ENCODE results near the gene SF3B2. TPM values are rescaled to one million over a fixed set of nuclear protein-coding genes. Genes with fewer than 3 reads are reported as not detected.

Gene SF3B2
- total and polyA plus RNA-seq, 5 donors: 62.1 to 97.7 (median 89.0) TPM

DNA sequence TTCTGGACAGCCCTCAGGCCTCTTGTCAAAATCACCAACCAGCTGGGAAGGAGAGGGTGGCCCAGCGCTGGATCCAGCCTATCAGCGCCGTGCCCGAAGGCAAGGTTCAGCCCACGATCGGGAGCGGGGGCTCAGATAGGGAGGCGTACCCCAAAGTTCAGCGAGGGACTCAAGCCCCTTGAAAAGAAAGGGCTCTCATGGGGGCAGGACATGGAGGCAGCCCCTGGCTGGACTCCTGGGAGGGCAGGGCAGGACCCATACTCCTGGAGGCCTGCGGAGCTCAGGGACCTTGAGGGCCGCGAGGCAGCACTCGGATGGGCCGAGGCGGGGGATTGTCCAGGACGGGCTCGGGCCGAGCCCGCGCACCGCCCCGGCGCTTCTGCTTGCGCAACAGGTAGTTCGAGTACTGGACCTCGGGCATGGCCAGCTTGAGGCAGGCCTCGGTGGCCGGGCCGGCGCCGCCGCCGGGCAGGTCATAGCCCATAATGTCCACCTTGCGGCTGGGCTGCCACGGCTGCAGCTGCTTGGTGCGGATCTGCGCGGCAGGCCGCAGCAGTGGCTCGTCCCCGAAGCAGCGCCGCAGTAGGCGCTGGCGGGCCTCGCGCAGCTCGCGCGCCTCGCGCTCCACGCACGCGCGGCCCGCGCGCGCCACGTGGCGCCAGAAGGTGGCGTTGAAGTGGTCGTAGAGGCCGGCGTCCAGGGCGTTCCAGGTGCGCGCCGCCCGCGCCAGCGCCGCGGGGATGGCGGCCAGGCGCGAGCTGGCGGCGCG is 9.8 kb upstream of the SF3B2 start:
- H3K4me1 ChIP-seq (ENCODE audit: control insufficient read depth, insufficient read depth, low read length): no peaks in the 10 kb centered on the region
- H3K9me3 ChIP-seq (ENCODE audit: control insufficient read depth, low read length): no peaks in the 10 kb centered on the region
- WGBS: 96% methylated on average over 81 of the region's 81 CpGs
- intact Hi-C loops (cut with DNase I): no loop called here
- no peak overlapping the region for H3K27ac ChIP-seq (ENCODE audit: low read length)
- DNase-seq (no peak), ATAC-seq (no peak)
- no peak overlapping the region for H3K4me3 ChIP-seq (ENCODE audit: low read length)
- no peaks in the 10 kb centered on the region for H3K27me3 ChIP-seq (ENCODE audit: control insufficient read depth, insufficient read depth)

DNA sequence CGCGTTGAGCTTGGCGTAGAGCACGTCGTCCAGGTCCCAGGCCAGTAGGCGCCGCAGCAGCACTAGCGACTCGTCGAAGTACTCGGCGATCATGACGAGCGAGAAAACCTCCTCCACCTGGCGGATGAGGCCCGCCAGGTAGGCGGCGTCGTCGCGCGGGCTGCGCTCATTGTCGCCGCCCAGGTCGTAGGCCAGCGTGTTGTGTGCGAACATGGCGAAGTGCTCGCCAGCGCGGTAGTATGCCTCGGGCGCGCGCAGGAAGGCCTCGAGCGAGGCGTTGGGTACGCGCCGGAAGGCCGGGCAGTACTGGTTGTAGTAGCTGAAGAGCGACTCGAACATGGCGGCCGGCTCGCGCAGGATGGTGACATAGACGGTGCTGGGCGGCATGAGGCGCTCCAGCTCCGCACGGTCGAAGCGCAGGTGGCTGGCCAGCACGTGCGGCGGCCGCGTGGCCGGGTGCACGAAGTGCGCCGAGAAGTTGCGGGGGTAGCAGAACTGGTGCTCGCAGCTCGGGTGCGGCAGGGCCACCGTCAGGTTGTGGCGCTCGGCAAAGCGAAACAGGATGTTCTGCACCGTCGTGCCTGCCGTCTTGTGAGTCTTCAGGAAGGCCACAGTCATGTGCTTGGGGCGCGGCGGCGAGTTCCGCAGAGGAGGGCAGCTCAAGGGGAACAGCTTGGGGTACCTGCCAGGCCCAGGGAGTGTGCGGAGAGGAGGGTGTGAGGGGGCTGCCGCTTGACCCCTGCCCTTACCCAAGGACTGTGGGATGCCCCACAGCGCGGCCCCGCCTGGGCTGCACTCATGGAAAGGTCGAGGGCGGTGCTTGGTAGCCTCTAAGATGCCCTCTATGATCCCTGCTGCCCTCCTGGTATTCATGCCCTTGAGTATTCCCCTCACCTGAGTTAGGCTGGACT is 8.9 kb upstream of the SF3B2 start:
- ATAC-seq (no peak), DNase-seq (no peak)
- H3K27ac ChIP-seq (ENCODE audit: low read length): no peak overlapping the region
- H3K27me3 ChIP-seq (ENCODE audit: control insufficient read depth, insufficient read depth): no peaks in the 10 kb centered on the region
- no peaks in the 10 kb centered on the region for H3K9me3 ChIP-seq (ENCODE audit: control insufficient read depth, low read length)
- intact Hi-C loops (cut with DNase I): no loop called here
- WGBS: 96% methylated on average over 88 of the region's 88 CpGs
- H3K4me3 ChIP-seq (ENCODE audit: low read length): no peak overlapping the region
- no peaks in the 10 kb centered on the region for H3K4me1 ChIP-seq (ENCODE audit: control insufficient read depth, insufficient read depth, low read length)

DNA sequence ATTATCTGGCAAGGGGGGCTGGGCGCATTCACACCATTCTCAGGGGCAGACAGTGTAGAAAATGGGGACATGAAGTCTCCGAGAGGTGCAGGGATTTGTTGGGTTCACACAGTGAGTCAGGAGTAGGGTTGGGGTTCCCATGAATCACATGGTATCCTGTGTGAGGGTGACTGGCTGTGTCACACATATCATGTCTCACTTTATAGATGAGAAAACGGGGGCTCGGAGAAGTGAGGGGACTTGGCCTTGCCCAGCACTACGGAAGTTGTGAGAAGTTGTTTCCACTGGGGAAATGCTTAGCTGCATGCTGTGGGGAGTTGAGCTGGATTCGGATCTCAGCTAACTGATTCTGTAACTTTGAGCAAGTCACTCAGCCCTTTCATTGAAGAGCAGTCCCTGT is 7.4 kb upstream of the SF3B2 start:
- Histone ChIP-seq H3K9me3 (ENCODE audit: control insufficient read depth, low read length) (no peaks in the 10 kb centered on the region), H3K4me3 (ENCODE audit: low read length) (no peak overlapping the region), H3K27me3 (ENCODE audit: control insufficient read depth, insufficient read depth) (no peaks in the 10 kb centered on the region), H3K27ac (ENCODE audit: low read length) (no peak overlapping the region), H3K4me1 (ENCODE audit: control insufficient read depth, insufficient read depth, low read length) (no peaks in the 10 kb centered on the region)
- intact Hi-C loops (cut with DNase I): no loop called here
- WGBS: 64% methylated on average over 6 of the region's 6 CpGs
- DNase-seq: no peak
- ATAC-seq: no peak

DNA sequence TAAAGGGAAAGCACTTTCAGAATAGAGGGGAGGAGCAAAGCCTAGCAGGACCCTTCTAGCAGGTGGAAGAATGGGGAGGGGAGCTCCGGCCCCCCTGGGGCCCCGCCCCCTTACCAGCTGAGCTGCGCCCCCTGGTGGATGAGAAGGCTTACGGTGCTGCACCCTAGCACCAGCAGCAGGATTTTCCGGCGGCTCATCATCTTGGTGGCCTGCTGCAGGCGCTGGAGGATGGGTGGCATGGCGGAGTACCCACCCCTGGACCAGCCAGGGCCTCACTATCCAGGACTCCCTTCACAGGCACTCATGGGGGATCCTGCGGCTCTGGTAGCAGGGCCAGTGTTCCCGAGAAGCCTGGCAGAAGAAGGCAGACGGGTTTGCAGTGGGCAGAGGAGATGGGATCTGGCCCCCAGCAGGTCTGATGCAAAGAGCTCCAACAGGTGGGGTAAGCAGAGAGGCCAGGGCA is 7.0 kb upstream of the SF3B2 start:
- DNase-seq: peak; percentile 74 to 88 (median 87)
- no peaks in the 10 kb centered on the region for H3K9me3 ChIP-seq (ENCODE audit: control insufficient read depth, low read length)
- ATAC-seq: peak; percentile 53 to 64
- intact Hi-C loops (cut with DNase I): no loop called here
- no peak overlapping the region for H3K4me3 ChIP-seq (ENCODE audit: low read length)
- no peak overlapping the region for H3K27ac ChIP-seq (ENCODE audit: low read length)
- H3K27me3 ChIP-seq (ENCODE audit: control insufficient read depth, insufficient read depth): no peaks in the 10 kb centered on the region
- WGBS: 17% methylated on average over 11 of the region's 11 CpGs
- H3K4me1 ChIP-seq (ENCODE audit: control insufficient read depth, insufficient read depth, low read length): no peaks in the 10 kb centered on the region

DNA sequence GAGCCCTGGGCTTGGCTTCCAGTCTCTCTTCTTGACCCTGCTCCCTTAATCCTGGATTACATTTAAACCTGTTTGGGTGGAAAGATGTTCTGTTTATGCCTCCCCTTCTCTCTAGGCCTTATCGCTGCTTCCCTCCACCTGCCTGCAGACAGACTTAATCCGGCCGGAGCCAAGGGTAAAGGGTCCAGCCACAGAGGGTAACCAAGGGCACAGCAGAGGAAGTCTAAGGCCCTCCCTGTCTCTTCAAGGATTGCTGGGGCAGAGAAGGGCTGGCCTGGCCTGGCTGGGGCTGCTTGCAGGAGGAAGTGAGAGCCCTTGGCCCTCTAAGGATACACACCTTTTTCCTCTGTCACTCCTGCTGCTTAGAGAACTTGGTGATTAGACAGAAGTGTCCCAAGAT is 5.3 kb upstream of the SF3B2 start:
- H3K4me1 ChIP-seq (ENCODE audit: control insufficient read depth, insufficient read depth, low read length): peaks cover 3% of the 10 kb centered on the region
- DNase-seq (no peak), ATAC-seq (no peak)
- no peaks in the 10 kb centered on the region for H3K27me3 ChIP-seq (ENCODE audit: control insufficient read depth, insufficient read depth)
- 96% methylated on average over 3 of the region's 3 CpGs for WGBS
- no peak overlapping the region for H3K4me3 ChIP-seq (ENCODE audit: low read length)
- no peaks in the 10 kb centered on the region for H3K9me3 ChIP-seq (ENCODE audit: control insufficient read depth, low read length)
- intact Hi-C loops (cut with DNase I): no loop called here
- H3K27ac ChIP-seq (ENCODE audit: low read length): peak overlapping the region; percentile 45

DNA sequence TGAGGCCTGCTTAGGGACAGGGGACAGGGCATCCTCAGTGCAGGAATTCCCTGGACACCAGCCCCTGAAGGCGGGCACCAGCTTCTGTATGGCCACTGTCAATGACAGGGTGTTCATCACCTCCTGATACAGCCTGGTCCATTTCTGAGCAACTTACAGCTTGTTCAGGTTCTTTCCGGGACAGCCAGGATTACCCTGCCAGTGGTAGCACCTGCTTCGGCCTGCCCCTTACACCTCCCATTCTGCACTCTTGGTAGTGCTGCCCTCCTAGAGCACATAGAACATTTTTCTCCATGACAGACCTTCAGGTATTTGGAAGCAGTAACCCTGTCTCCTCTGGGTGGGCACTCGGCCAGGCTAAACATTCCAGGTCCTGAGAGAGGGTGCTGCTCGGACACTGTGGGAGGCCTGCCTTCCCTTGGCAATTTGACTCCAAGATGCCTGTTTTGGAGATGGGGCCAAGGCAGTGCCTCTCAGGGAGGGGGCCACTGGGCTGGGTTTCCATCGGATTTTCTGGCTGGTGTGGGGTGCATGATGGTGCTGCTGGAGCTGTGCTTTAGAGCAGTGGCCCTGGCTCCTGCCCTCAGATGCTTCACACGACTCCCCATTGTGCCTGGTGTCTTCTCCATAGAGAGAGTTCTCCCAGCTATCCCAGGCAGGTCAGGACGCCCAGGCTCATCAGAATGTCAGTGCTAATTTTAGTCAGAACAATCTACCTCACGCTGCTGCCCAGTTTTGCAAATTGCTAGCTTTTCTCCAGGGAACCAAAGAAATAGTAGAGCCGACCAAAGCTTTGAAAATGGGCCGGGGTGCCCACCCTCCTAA is 4.4 kb upstream of the SF3B2 start:
- DNase-seq: peak in 2 of 3 donors; percentile 66
- H3K4me3 ChIP-seq (ENCODE audit: low read length): no peak overlapping the region
- WGBS: 60% methylated on average over 11 of the region's 11 CpGs
- H3K9me3 ChIP-seq (ENCODE audit: control insufficient read depth, low read length): no peaks in the 10 kb centered on the region
- intact Hi-C loops (cut with DNase I): no loop called here
- peak overlapping the region; percentile 48 for H3K27ac ChIP-seq (ENCODE audit: low read length)
- ATAC-seq: peak in 1 of 2 donors; percentile 25
- H3K27me3 ChIP-seq (ENCODE audit: control insufficient read depth, insufficient read depth): no peaks in the 10 kb centered on the region
- peaks cover 3% of the 10 kb centered on the region for H3K4me1 ChIP-seq (ENCODE audit: control insufficient read depth, insufficient read depth, low read length)

DNA sequence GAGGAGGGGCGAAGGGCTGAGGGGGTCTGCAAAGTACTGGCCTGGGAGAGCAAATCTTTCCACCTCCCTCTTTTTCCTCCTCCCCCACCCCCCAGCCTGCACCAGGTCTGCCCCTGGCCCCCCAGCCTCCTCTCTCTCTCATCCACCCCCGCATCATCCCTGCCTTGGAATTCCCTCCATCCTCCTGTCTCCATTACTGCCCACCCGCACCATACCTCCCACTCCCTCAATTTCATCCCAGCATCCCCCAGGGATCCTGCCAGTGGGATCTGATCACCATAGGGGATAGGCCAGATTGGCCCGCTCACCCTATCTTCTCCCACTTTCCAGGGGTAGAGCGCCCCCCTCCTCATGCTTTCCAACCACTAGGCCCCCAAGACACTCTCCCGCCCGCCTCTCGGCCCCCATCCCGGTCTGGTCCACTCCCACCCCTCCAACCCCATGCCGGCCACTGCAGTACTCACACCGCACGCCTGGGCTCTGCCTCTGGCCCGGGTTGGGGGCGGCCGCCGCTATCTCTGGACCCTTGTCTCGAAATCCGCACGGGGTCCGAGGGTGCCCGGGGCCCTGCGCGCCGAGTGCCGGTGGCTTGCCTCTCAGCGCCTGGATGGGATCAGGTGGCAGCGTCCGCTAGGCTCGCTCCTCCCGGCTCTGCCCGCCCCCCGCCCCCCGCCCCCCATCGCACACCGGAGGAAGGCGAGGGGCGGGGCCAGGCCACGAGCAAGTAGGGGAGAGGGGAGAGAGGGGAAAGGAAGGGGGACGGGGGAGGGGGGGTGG is 3.4 kb upstream of the SF3B2 start, which contains the start of gene GAL3ST3:
TSS of gene GAL3ST3 (minus strand) at position 615 of the 777 bp plus-strand sequence. CDS start 3,746 bp downstream, outside the sequence.
- peak in 1 of 3 donors; percentile 59 for DNase-seq
- WGBS: 8% methylated on average over 39 of the region's 39 CpGs
- intact Hi-C loops (cut with DNase I): no loop called here
- Histone ChIP-seq H3K27ac (ENCODE audit: low read length) (peak within 1 kb of the TSS; percentile 48), H3K4me3 (ENCODE audit: low read length) (peak within 1 kb of the TSS; percentile 47), H3K27me3 (ENCODE audit: control insufficient read depth, insufficient read depth) (no peaks in the 10 kb centered on the region), H3K4me1 (ENCODE audit: control insufficient read depth, insufficient read depth, low read length) (peaks cover 7% of the 10 kb centered on the region), H3K9me3 (ENCODE audit: control insufficient read depth, low read length) (no peaks in the 10 kb centered on the region)
- ATAC-seq: no peak

DNA sequence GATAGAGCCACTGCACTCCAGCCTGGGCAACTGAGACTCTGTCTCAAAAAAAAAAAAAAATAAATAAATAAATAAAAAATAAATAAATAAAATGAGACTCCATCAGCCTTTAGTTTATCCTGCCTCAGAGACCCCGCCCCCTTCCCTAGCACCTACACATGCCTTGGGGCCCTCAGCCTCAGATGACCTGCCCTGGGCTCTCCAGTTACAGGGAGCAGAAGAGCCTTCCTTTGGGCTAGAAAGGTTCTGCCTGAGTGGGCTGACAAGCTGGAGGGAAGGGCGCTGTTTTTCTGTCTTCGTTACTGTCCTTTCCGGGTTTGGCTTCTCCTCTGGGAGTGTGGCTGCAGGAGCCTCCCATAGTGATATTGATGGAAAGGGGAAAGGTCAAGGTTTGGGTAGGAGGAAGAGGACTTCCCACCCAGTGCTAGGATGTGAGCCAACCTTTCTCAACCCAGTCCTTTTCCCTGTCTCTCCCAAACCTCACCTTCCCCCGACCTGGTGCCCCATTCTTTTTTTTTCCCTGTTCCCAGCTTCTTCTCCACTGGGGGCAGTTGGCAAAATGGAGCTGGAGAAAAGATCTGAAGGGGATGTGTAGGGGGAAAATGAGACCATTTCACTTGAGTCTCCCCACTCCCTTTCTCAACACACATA is 1.5 kb upstream of the SF3B2 start:
- DNase-seq: no peak
- Histone ChIP-seq H3K4me3 (ENCODE audit: low read length) (no peak overlapping the region), H3K4me1 (ENCODE audit: control insufficient read depth, insufficient read depth, low read length) (peaks cover 7% of the 10 kb centered on the region), H3K27me3 (ENCODE audit: control insufficient read depth, insufficient read depth) (no peaks in the 10 kb centered on the region), H3K27ac (ENCODE audit: low read length) (peak overlapping the region; percentile 60), H3K9me3 (ENCODE audit: control insufficient read depth, low read length) (no peaks in the 10 kb centered on the region)
- no peak for ATAC-seq
- WGBS: 73% methylated on average over 5 of the region's 5 CpGs
- intact Hi-C loops (cut with DNase I): no loop called here

DNA sequence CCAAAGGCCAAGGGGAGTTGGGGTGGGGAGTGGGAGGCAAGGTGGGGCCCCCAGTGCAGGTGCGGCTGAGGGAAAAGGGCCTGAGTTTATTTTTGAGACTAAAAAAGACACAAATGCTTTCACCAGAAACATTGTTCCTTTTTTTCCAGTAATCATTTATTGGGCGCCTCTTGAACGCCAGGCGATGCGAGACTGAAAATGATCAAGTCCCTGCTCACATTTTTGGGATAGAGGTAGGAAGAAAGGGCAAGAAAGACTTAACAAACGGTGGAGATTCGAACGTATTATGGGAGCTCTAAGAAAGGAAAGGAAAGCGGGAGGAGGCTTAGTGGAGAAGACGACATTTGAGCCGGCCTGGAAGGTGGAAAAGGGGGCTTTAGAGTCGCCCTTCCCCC is 796 bp upstream of the SF3B2 start:
- ATAC-seq (no peak), DNase-seq (no peak)
- H3K4me3 ChIP-seq (ENCODE audit: low read length): peak overlapping the region; percentile 63
- H3K4me1 ChIP-seq (ENCODE audit: control insufficient read depth, insufficient read depth, low read length): peaks cover 7% of the 10 kb centered on the region
- WGBS: 25% methylated on average over 12 of the region's 12 CpGs
- H3K27me3 ChIP-seq (ENCODE audit: control insufficient read depth, insufficient read depth): no peaks in the 10 kb centered on the region
- intact Hi-C loops (cut with DNase I): no loop called here
- no peaks in the 10 kb centered on the region for H3K9me3 ChIP-seq (ENCODE audit: control insufficient read depth, low read length)
- H3K27ac ChIP-seq (ENCODE audit: low read length): peak overlapping the region; percentile 82

DNA sequence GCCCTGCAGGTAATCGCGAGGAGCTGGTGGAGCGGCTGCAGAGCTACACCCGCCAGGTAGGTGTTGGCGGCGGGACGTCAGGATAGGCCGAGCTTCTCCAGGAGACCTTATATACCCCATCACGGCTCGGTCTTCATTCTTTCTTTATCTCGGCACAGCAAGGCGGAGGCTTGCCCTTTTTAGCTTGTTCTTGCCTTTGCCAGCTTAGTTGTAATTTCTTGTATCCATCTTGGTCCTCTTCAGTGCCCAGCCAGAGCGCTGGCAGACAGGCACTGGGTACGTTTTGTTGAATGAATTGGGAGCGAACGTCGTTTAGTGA is 459 bp downstream of the SF3B2 start:
- WGBS: 1% methylated on average over 17 of the region's 17 CpGs
- peak overlapping the region; percentile 72 for H3K4me3 ChIP-seq (ENCODE audit: low read length)
- no peaks in the 10 kb centered on the region for H3K9me3 ChIP-seq (ENCODE audit: control insufficient read depth, low read length)
- H3K4me1 ChIP-seq (ENCODE audit: control insufficient read depth, insufficient read depth, low read length): peaks cover 7% of the 10 kb centered on the region
- no peaks in the 10 kb centered on the region for H3K27me3 ChIP-seq (ENCODE audit: control insufficient read depth, insufficient read depth)
- DNase-seq (no peak), ATAC-seq (no peak)
- peak overlapping the region; percentile 23 for H3K27ac ChIP-seq (ENCODE audit: low read length)
- intact Hi-C loops (cut with DNase I): no loop called here
